Bronchial epithelial cell (primary cell): ENCODE measurements around the gene HKDC1. TPM values are rescaled to one million over a fixed set of nuclear protein-coding genes. Genes with fewer than 3 reads are reported as not detected.
"Not testable (repeated sequence)": the region's sequence is repeated elsewhere in the genome, so short reads cannot be mapped to it uniquely, and the experiment has no call there.

ENCODE experiments used
- DNase-seq: peaks from one replicate; pipeline ENCODE4 v3.0.0-alpha.2; 2010; ENCODE audit warnings: low read depth
- FAIRE-seq: peaks from 2 replicates; lab custom pipeline; 2011; peaks lifted over from hg19 to GRCh38; lab: Jason Lieb, UNC
- H3K27me3 ChIP-seq: 2 replicates; pipeline ENCODE4 v1.5.1; 2011; ENCODE audit warnings: low read length; ENCODE audit not compliant: control insufficient read depth, insufficient read depth
- H3K36me3 ChIP-seq: 2 replicates; pipeline ENCODE4 v1.5.1; 2011; ENCODE audit warnings: low read length; ENCODE audit not compliant: control insufficient read depth, insufficient read depth
- H3K4me3 ChIP-seq: 2 replicates; pipeline ENCODE4 v1.5.1; 2011; ENCODE audit warnings: mild to moderate bottlenecking, low read depth, low read length, control low read depth
- total RNA-seq: library from RNA; depleted of rRNA; stranded (reverse); fragments of >200 nt; gene quantifications from 2 replicates; pipeline ENCODE4 v1.2.1, GENCODE V29; 2014
- TF ChIP-seq, protein P1 (sequence below): IDR thresholded peaks from 2 replicates; pipeline ENCODE4 v1.5.1; 2011; ENCODE audit warnings: mild to moderate bottlenecking, moderate library complexity, low read length, control low read depth, inconsistent platforms; ENCODE audit not compliant: insufficient read depth, severe bottlenecking

Gene HKDC1, protein sequence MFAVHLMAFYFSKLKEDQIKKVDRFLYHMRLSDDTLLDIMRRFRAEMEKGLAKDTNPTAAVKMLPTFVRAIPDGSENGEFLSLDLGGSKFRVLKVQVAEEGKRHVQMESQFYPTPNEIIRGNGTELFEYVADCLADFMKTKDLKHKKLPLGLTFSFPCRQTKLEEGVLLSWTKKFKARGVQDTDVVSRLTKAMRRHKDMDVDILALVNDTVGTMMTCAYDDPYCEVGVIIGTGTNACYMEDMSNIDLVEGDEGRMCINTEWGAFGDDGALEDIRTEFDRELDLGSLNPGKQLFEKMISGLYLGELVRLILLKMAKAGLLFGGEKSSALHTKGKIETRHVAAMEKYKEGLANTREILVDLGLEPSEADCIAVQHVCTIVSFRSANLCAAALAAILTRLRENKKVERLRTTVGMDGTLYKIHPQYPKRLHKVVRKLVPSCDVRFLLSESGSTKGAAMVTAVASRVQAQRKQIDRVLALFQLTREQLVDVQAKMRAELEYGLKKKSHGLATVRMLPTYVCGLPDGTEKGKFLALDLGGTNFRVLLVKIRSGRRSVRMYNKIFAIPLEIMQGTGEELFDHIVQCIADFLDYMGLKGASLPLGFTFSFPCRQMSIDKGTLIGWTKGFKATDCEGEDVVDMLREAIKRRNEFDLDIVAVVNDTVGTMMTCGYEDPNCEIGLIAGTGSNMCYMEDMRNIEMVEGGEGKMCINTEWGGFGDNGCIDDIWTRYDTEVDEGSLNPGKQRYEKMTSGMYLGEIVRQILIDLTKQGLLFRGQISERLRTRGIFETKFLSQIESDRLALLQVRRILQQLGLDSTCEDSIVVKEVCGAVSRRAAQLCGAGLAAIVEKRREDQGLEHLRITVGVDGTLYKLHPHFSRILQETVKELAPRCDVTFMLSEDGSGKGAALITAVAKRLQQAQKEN
- total RNA-seq: 3.9 and 12.7 TPM in 2 replicates

DNA sequence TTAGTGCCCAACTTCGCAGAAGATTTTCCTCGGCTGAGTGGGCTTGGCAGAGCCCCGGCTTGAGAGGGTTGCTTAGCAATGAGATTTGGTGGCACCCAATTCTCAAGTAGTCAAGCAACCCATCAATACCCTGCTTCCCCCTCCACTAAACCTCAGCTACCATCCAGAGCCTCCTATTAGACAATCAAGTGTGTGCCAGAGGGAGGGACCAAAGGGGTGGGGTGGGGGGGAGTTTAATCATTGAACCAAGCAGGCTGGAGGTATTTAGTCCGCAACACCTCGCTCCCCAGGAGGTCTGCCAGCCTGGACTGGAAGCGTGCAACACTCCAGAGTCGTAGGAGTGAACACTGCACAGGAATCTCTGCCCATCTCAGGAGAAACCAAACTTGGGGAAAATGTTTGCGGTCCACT, at the start of gene HKDC1:
TSS of gene HKDC1 (plus strand) at position 292 of the 411 bp plus-strand sequence. CDS start at position 396, 104 bp downstream.
- H3K4me3 ChIP-seq: peak within 1 kb of the TSS; percentile 1
- FAIRE-seq (no peak), DNase-seq (no peak)
- no peaks in the 10 kb centered on the region for H3K36me3 ChIP-seq
- TF ChIP-seq, protein P1, sequence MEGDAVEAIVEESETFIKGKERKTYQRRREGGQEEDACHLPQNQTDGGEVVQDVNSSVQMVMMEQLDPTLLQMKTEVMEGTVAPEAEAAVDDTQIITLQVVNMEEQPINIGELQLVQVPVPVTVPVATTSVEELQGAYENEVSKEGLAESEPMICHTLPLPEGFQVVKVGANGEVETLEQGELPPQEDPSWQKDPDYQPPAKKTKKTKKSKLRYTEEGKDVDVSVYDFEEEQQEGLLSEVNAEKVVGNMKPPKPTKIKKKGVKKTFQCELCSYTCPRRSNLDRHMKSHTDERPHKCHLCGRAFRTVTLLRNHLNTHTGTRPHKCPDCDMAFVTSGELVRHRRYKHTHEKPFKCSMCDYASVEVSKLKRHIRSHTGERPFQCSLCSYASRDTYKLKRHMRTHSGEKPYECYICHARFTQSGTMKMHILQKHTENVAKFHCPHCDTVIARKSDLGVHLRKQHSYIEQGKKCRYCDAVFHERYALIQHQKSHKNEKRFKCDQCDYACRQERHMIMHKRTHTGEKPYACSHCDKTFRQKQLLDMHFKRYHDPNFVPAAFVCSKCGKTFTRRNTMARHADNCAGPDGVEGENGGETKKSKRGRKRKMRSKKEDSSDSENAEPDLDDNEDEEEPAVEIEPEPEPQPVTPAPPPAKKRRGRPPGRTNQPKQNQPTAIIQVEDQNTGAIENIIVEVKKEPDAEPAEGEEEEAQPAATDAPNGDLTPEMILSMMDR: no peak
- no peaks in the 10 kb centered on the region for H3K27me3 ChIP-seq

DNA sequence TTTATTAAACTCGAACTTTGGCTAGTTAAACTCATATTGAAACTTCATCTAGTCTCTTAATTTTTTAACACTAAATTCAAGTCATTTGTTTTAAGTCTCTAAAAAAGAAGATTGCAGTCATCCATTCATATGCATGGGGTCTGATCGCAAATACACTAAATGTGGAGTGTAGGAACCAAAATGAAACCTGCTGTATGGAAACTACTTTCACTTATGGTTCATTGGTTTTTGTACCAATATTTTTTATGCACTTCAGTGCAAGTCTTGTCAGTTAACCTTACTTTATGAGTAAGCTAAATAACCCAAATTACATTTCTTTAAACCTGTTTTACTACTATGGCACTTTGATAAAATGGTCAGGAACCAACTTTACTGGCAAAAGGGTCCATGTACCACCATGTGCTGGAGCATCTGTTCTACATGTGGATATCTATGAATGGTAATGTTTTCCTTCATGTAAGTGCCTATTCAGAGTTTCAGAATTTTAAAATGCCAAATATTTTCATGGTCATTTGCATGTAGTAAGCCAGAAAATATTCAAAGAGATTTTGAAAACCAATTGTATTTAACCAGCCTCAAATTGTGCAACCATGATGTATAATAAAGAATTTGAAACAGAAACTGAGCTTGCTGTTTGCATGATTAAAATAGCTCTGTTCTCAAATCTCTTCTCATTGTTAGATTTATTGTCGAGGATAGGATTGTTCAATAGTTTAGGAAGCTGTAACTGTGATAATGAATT, 47.7 kb upstream of the HKDC1 start:
- TF ChIP-seq, protein P1: no peak
- DNase-seq (no peak), FAIRE-seq (no peak)
- peaks cover 4% of the 10 kb centered on the region for H3K36me3 ChIP-seq
- H3K4me3 ChIP-seq: no peak overlapping the region
- H3K27me3 ChIP-seq: no peaks in the 10 kb centered on the region

DNA sequence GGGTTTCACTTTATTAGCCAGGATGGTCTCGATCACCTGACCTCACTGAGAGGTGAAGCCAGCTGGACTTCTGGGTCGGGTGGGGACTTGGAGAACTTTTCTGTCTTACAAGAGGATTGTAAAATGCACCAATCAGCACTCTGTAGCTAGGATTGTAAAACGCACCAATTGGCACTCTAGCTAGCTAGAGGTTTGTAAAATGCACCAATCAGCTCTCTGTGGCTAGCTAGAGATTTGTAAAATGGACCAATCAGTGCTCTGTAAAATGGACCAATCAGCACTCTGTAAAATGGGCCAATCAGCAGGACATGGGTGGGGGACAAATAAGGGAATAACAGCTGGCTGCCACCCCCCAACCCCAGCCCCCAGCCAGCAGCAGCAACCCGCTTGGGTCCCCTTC, 44.8 kb upstream of the HKDC1 start:
- H3K27me3 ChIP-seq, H3K36me3 ChIP-seq, H3K4me3 ChIP-seq, FAIRE-seq, DNase-seq: not testable (repeated sequence)

DNA sequence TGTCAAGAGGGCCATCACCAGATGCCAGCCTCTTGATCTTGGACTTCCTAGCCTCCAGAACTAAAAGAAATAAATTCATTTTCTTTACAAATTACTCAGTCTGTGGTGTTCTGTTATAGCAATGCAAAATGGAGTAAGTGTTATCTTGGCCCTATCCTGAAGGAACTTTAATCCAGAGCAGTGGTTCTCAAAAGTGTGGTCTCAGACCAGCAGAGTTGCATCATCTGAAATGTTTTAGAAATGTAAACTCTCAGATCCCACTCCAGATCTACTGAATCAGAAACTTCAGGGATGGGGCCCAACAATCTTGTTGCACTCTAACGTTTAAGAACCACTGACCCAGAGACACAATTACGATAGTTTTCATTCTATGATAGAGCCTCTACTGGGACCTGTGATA, 43.3 kb upstream of the HKDC1 start:
- Histone ChIP-seq H3K36me3 (no peaks in the 10 kb centered on the region), H3K27me3 (no peaks in the 10 kb centered on the region), H3K4me3 (no peak overlapping the region)
- FAIRE-seq: no peak
- no peak for DNase-seq
- TF ChIP-seq, protein P1: no peak

DNA sequence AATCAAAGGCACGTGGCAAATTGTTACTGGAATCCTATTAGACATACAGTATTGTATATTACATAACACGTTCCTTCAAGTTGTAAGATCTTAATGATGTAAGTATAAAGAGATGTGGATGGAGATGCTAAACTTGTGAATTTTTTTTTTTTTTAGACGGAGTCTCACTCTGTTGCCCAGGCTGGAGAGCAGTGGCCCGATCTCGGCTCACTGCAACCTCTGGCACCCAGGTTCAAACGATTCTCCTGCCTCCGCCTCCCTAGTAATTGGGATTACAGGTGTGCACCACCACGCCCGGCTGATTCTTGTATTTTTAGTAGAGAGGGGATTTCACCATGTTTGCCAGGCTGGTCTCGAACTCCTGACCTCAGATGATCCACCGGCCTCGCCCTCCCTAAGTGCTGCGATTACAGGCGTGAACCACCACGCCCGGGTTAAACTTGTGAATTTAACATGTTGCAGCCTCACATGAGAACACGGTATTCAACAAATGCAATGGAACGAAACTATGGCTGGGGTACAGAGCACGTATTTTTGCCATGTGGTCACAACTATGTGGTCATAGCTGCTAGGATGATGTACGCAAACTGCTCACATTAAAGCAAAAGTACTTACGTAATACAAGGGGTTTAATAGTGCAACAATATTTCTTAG, 40.9 kb upstream of the HKDC1 start:
- Histone ChIP-seq H3K4me3 (peak overlapping the region; percentile 81), H3K27me3 (no peaks in the 10 kb centered on the region), H3K36me3 (peaks cover 2% of the 10 kb centered on the region)
- FAIRE-seq: no peak
- DNase-seq: no peak
- TF ChIP-seq, protein P1: no peak
